HG02943 (cell line): ENCODE measurements around the gene CIT.
"Not testable (repeated sequence)": the region's sequence is repeated elsewhere in the genome, so short reads cannot be mapped to it uniquely, and the experiment has no call there.

Experiments used
- ATAC-seq: cut with Tn5 transposase; IDR thresholded peaks from one replicate; pipeline ENCODE4 v1.9.1; 2021; ENCODE audit warnings: mild to moderate bottlenecking, low read depth, moderate library complexity; ENCODE audit not compliant: unreplicated experiment

CIT gene

DNA sequence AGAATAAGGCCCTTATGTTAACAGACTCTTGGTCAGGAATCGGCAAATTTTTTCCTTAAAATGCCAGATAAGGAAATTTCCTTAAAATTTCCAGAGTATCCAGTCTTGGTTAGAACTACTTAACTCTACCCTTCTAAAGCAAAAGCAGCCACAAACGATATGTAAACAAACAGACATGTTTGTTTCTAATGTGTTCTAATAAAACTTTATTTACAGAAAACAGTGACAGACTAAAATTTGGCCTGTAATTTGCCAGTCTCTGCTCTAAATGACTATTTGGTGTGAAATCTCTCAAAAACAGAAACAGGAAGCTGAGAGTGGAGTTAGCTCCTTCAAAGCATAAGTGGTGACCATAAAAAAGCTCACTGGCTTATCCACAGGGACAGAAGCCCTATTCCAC, 131.0 kb downstream of the CIT start:
- no peak for ATAC-seq

DNA sequence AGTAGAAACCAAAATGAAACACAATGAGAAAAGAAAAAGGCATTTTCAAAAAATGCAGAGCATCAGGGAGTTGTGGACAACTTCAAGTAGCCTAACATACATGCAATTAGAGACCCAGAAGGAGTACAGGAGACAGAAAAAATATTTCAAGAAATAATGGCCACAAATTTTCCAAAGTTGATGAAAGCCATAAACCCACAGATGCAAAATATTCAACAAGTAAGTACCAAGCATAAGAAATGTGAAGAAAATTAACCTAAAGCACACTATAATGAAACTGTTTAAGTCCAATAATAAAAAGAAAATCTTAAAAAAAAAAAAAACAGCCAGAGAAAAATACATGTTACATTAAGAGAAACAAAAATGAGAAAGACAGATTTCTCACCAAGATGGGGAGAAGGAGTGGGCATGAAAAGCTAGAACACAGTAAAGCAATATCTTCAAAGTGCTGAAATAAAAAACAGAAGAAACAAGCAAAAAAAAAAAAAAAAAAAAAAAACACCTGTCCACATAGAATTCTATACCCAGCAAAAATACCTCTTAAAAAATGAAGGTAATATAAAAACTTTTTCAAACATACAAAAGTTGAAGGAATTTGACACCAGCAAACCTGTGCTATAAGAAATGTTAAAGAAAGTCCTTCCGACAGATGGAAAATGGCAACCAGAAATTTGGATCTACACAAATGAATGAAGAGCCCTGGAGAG, 132.1 kb downstream of the CIT start:
- no peak for ATAC-seq

DNA sequence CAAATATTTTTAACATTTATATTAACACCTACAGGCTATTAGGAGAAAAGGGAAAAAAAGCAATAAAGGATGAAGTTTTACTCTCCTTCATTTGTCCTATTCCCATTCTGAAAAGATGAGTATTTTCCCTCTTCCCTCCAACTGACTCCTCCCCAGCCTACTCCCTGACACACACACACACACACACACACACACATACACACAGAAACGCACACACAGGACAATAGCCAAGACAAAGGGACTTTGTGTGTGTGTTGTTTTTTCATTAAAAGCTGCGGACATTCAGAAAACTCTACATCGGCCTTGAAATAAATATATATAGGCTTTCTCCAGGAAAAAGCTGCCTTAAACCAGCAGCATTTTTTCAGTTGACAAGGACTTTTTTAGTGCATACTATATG, 134.4 kb downstream of the CIT start:
- no peak for ATAC-seq

- ATAC-seq: no peak
Observed at GRCh38 chr12:119740830-119741229, 136.3 kb downstream of the CIT start.

DNA sequence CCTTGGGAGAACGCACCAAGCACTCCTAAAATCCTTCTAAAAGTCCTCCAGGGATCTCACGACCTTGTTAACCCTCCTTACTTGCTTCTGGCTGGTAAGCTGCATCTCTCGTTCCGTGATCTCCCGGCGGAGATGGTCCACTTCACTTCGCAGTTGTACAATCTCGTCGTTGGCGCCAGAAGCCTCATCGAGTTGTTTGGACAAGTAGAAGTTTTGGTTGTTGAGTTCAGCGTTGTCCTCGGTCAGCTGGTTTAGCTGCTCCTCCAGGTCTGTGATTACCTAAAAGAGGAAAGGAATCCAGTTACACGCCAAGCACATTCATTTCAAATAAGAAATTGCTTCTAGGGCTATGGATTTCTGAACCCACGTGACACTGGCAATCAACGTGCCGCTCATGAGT, 142.0 kb downstream of the CIT start:
- ATAC-seq: no peak

DNA sequence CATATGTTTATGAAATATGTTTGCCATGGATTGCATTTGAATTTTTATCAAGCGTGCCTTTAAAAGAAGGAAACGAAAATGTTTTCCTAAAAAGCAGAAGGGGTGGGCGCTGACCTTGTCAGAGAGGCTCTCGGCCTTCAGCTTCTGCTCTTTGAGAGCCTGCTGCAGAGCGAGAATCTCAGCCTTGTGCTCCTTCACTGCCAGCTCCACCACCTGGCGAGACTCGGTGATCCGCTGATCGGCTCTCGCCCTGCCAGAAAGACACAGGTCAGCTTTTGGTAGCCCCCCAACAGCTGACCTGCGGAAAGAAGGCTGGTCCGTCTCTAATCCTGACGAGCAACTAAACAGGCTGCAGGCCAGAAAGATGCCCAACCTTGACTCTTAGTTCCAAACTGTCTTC, 146.7 kb downstream of the CIT start:
- no peak for ATAC-seq

GRCh38 chr12:119729871-119730270, 147.2 kb downstream of the CIT start:
- no peak for ATAC-seq

GRCh38 chr12:119728444-119728745, 148.7 kb downstream of the CIT start:
- ATAC-seq: no peak

- ATAC-seq: no peak
Observed at GRCh38 chr12:119727600-119728443, 149.3 kb downstream of the CIT start.

DNA sequence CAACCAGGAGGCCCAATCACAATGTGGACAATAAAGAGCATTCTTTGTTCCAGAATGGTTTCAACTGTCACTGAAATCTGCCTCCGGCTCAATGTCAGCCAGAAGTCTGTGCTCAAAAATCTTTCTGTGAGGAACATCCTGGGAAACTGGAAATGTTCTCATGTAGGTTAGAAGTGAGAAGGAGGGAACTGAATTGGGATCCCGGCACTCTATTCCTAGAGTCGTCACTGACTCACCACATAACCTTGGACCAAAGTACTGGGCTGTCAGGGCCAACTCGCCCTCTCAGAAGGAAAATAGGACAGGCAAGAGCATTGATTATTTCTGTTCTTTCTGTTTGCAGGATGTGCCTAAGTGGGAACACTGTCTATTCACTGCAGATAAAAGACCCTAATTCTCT, 151.6 kb downstream of the CIT start:
- ATAC-seq: no peak

- ATAC-seq: no peak
Observed at GRCh38 chr12:119721306-119721705, 155.8 kb downstream of the CIT start.

GRCh38 chr12:119720349-119720748, 156.8 kb downstream of the CIT start:
- no peak for ATAC-seq

DNA sequence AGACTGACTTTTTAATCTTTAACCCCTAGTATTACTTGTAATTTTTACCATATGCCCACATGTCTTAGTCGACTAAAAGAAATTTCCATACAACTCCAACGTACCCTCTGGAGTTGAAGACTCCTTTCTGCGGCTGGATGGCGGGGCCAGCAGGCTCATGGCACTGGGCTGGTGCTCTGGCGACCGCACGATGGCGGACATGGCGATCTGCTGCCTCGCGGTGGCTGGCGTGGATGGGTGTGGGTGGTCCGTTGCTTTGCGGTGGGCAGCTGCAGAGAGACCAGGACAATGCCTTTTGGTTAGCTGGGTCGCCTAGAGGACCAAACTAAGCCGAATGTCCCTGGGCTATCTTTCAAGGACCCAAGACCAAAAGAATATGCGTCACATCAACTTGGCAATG, 159.0 kb downstream of the CIT start:
- no peak for ATAC-seq

GRCh38 chr12:119715268-119715620, 161.9 kb downstream of the CIT start:
- ATAC-seq: no peak

DNA sequence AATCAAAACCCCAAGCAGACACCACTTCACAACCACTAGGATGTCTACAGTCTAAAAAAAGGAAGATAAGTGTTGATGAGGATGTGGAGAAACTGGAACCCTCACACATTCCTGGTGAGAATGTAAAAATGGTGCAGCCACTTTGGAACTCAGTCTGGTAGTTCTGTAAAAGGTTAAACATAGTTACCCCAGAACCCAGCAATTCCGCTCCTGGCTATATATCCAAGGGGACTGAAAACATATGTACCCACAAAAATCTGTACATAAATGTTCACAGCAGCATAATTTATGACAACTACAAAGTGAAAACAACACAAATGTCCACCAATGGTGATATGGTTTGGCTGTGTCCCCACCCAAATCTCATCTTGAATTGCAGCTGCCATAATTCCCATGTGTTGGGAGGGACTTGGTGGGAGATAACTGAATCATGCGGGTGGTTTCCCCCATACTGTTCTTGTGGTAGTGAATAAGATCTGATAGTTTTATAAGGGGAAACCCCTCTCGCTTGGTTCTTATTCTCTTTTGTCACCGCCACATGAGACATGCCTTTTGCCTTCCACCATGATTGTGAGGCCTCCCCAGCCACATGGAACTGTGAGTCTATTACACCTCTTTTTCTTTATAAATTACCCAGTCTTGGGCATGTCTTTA, 162.4 kb downstream of the CIT start:
- ATAC-seq: no peak

DNA sequence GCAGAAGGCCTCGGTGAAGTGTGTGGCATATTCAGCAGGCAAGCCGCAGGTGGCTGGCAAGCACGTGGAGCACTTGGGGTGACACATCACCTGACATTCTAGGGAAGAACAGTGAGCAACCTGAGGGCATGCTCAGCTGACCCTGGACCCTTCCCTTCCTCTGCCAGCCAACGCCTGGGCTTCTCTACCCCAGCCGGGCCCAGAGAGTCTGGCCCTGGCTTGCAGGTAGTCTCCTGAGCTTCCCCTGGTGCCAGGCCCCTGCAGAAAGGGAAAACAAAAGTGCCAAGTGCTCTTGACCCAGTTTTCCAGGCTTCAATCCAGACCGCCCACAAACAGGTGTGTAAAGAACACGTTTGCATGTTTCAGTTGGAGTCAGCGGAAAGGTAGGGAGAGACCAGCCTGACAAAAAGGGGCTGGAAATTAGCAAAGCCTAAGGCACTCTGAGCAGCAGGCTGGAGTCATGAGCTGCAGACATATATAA, 163.5 kb downstream of the CIT start:
- no peak for ATAC-seq

- ATAC-seq: no peak
Observed at GRCh38 chr12:119712721-119713120, 164.4 kb downstream of the CIT start.

DNA sequence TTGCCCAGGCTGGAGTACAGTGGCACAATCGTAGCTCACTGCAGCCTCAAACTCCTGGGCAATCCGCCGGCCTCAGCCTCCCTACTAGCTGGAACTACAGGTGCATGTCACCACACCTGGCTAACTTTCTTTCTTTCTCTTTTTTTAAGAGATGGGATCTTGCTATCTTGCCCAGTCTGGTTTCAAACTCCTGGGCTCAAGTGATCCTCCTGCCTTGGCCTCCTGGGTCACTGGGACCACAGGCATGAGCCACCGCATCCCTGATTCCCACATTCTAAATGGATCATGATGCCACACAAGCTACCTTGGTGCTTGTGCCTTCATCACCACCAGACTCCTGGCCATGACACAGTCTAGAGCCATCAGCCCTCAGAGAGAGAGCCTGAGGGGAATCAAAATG, 165.4 kb downstream of the CIT start:
- no peak for ATAC-seq

GRCh38 chr12:119710965-119711551, 166.1 kb downstream of the CIT start:
- ATAC-seq: no peak

- no peak for ATAC-seq
Observed at GRCh38 chr12:119710374-119710964, 166.7 kb downstream of the CIT start.

DNA sequence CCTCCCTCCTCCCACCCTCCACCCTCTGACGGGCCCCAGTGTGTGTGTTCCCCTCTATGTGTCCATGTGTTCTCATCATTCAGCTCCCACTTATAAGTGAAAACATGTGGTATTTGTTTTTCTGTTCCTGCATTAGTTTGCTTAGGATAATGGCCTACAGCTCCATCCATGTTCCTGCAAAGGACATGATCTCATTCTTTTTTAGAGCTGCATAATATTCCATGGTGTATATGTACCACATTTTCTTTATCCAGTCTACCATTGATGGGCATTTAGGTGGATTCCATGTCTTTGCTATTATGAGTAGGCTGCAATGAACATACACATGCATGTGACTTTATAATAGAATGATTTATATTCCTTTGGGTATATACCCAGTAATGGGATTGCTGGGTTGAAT, 170.7 kb downstream of the CIT start:
- not testable (repeated sequence) for ATAC-seq
